ENCODE results near the gene FAM180B. TPM values are rescaled to one million over a fixed set of nuclear protein-coding genes. Genes with fewer than 3 reads are reported as not detected.
A peak's percentile ranks its signal among the peaks of the same experiment; 100 is the strongest.

FAM180B gene
- total and polyA plus RNA-seq, 12 donors: 0.16 to 0.38 (median 0.24) TPM; not detected in 9

DNA sequence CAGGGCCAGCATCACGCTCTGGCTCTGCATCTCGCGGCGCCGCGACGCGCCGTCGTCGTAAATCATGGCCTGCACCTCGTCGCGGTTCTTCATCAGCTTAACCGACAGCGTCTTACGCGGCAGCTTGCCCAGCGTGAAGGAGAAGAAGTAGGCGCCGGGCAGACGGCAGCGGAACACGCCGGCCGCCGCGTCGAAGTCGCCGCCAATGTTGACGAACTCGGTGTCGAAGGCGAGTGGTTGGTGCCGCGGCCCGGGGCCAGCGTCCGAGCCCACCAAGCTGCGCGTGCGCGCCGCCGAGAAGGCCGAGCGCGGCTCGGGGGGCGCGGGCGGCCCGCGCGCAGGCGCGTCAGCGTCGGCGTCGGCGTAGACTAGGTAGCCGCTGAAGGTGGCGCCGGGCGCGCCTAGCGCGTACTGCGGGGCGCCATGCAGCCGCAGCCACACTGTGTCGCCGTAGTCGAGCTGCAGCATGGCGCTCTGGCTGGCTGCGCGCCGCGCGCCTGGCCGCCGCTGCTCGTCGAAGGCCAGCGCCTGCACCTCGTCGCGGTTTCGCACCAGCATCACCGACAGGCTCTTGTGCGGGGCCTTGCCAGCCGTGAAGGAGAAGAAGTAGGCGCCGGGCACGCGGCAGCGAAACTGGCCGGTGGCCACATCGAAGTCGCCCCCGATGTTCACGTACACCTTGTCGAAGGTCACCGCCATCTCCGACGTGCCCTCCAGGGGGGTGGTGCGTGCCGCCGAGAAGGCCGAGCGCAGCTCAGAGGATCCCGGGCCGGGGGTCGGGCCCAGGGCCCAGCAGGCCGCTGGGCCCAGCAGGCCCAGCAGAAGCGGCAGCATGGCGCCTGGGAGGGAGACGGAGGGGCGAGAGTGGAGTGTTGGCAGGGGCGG lies 3.7 kb downstream of the FAM180B start:
- TF ChIP-seq POLR2A (IDR thresholded peaks at IDR 0.05): no peak
- TF ChIP-seq, protein P1, sequence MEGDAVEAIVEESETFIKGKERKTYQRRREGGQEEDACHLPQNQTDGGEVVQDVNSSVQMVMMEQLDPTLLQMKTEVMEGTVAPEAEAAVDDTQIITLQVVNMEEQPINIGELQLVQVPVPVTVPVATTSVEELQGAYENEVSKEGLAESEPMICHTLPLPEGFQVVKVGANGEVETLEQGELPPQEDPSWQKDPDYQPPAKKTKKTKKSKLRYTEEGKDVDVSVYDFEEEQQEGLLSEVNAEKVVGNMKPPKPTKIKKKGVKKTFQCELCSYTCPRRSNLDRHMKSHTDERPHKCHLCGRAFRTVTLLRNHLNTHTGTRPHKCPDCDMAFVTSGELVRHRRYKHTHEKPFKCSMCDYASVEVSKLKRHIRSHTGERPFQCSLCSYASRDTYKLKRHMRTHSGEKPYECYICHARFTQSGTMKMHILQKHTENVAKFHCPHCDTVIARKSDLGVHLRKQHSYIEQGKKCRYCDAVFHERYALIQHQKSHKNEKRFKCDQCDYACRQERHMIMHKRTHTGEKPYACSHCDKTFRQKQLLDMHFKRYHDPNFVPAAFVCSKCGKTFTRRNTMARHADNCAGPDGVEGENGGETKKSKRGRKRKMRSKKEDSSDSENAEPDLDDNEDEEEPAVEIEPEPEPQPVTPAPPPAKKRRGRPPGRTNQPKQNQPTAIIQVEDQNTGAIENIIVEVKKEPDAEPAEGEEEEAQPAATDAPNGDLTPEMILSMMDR (IDR thresholded peaks at IDR 0.05): no peak
- DNase-seq: no peak
- Histone ChIP-seq H3K27ac (no peak overlapping the region), H3K36me3 (replicated peaks in 1 of 2) (peaks cover 0 to under 1% of the 10 kb centered on the region in 2 donors), H3K9me3 (replicated peaks in 1 of 3) (no peaks in the 10 kb centered on the region), H3K27me3 (peaks cover 19% of the 10 kb centered on the region), H3K4me1 (replicated peaks in 1 of 2) (peaks cover 9 to 12% of the 10 kb centered on the region in 2 donors), H3K4me3 (peak overlapping the region in 1 of 4 donors; percentile 45)
- intact Hi-C loops (cut with DNase I): no loop called here
- WGBS, 4 donors: 37 to 74% (median 47%) methylated on average over 22 to 122 of the region's 122 CpGs

DNA sequence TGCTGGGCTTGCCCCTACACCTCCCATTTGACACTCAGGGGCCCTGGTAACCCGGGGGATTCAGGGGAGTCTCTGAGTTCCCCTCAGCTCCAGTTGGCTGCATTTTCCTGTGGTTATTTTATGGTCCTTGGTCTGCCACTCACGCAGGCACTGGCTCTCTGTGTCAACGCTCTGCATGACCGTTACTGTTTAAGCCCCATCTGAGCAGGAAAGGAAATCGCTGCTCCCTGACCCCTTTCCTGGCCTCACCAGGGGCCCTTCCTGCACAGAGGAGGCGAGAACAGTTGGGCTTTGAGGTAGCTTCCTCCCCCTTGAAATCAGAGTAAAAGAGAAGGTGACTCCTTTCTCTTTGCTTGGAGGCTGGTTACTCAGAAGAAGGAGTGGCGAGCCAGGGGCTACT lies 5.3 kb downstream of the FAM180B start:
- peaks cover 19% of the 10 kb centered on the region for H3K27me3 ChIP-seq
- no peak overlapping the region for H3K4me3 ChIP-seq
- WGBS, 4 donors: 59 to 86% (median 76%) methylated on average over 5 to 7 of the region's 7 CpGs
- no peak for DNase-seq
- TF ChIP-seq POLR2A (IDR thresholded peaks at IDR 0.05): no peak
- TF ChIP-seq, protein P1 (IDR thresholded peaks at IDR 0.05): no peak
- no peaks in the 10 kb centered on the region for H3K9me3 ChIP-seq (replicated peaks in 1 of 3)
- H3K4me1 ChIP-seq (replicated peaks in 1 of 2): peaks cover 9 to 12% of the 10 kb centered on the region in 2 donors
- intact Hi-C loops (cut with DNase I): no loop called here
- no peak overlapping the region for H3K27ac ChIP-seq
- H3K36me3 ChIP-seq (replicated peaks in 1 of 2): no peaks in the 10 kb centered on the region

DNA sequence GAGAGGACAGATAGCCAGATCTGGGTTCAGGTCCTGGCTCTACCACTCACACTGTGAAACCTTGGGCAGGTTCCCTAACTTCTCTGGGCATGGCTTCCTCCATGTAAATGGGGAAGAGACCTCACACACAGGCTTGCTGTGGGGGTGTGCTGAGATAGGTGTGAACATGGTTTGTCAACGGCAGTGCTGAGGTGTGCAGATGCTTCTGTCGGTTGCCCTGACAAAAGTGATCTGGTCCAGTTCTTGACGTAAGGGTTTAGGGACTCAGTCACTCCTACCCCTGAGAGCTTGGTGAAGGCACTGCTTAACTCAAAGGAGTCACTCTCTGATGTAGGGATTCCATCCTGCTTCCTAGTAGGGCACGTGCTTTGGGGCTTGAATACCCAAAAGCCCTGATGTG lies 5.8 kb downstream of the FAM180B start:
- intact Hi-C loops (cut with DNase I): no loop called here
- no peak for TF ChIP-seq POLR2A (IDR thresholded peaks at IDR 0.05)
- TF ChIP-seq, protein P1 (IDR thresholded peaks at IDR 0.05): no peak
- no peak overlapping the region for H3K4me3 ChIP-seq
- no peak overlapping the region for H3K27ac ChIP-seq
- H3K4me1 ChIP-seq (replicated peaks in 1 of 2): peaks cover 9 to 12% of the 10 kb centered on the region in 2 donors
- DNase-seq: no peak
- peaks cover 19% of the 10 kb centered on the region for H3K27me3 ChIP-seq
- 66 to 92% (median 81%) methylated on average over 4 of the region's 4 CpGs for WGBS, 4 donors
- no peaks in the 10 kb centered on the region for H3K9me3 ChIP-seq (replicated peaks in 1 of 3)
- no peaks in the 10 kb centered on the region for H3K36me3 ChIP-seq (replicated peaks in 1 of 2)

DNA sequence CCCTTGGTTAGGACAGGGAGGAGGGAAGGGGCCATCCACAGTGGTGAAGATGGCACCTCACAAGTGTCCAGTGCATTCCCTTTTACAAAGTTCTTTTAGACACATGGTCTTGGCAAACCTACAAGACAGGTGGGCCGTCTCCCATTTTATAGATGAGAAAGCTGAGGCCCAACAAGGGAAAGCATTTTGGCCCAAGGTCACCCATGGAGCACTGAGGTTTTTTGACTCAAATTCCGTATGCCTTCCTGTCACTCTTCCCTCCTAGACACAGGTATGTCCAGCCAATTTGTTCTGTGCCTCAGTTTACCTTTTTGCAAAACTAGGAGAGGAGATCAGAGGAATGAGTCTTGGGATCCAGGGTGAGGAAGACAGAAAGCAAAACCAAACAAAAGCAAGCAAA lies 6.5 kb downstream of the FAM180B start:
- TF ChIP-seq POLR2A (IDR thresholded peaks at IDR 0.05): no peak
- TF ChIP-seq, protein P1 (IDR thresholded peaks at IDR 0.05): no peak
- no peak for DNase-seq
- H3K4me1 ChIP-seq (replicated peaks in 1 of 2): peaks cover 9 to 12% of the 10 kb centered on the region in 2 donors

More for the DNA sequence above, 6.5 kb downstream of the FAM180B start:
- Histone ChIP-seq H3K27me3 (peaks cover 19% of the 10 kb centered on the region), H3K36me3 (replicated peaks in 1 of 2) (no peaks in the 10 kb centered on the region), H3K27ac (no peak overlapping the region), H3K4me3 (no peak overlapping the region), H3K9me3 (replicated peaks in 1 of 3) (no peaks in the 10 kb centered on the region)
- 69 to 85% (median 72%) methylated on average over 2 of the region's 2 CpGs for WGBS, 4 donors
- intact Hi-C loops (cut with DNase I): no loop called here

Measured in adrenal gland (tissue), 12 donors.